Epithelial cell of proximal tubule (primary cell): ENCODE measurements around the gene KCNQ2. TPM values are rescaled to one million over a fixed set of nuclear protein-coding genes. Genes with fewer than 3 reads are reported as not detected.

Experiments
- DNase-seq: peaks from one replicate; pipeline ENCODE4 v3.0.0-alpha.2; 2011; ENCODE audit warnings: low read depth
- H3K4me3 ChIP-seq: 2 replicates; pipeline ENCODE4 v1.5.1; 2011; ENCODE audit warnings: low read depth, mild to moderate bottlenecking, low read length
- CTCF ChIP-seq: conservative IDR thresholded peaks from 2 replicates; pipeline ENCODE4 v1.5.1; 2012; ENCODE audit warnings: low read depth, mild to moderate bottlenecking, low read length
- total RNA-seq: library from RNA; depleted of rRNA; stranded (reverse); fragments of >200 nt; gene quantifications from 2 replicates; pipeline ENCODE4 v1.2.3, GENCODE V29; 2015

The KCNQ2 gene
- total RNA-seq, 1 donor from 2014 or later, result not detected

- no peak for TF ChIP-seq CTCF
- DNase-seq, result no peak
- H3K4me3 ChIP-seq, result no peak overlapping the region
These were observed 84.5 kb downstream of the KCNQ2 start for GRCh38 chr20:63387917-63388316.

GRCh38 chr20:63387393-63387792, 85.1 kb downstream of the KCNQ2 start:
- H3K4me3 ChIP-seq, result no peak overlapping the region
- TF ChIP-seq CTCF, result no peak
- DNase-seq, result no peak

GRCh38 chr20:63386491-63386890, 86.0 kb downstream of the KCNQ2 start:
- no peak overlapping the region for H3K4me3 ChIP-seq
- no peak for TF ChIP-seq CTCF
- no peak for DNase-seq

- no peak overlapping the region for H3K4me3 ChIP-seq
- no peak for TF ChIP-seq CTCF
- no peak for DNase-seq
These were observed 86.6 kb downstream of the KCNQ2 start for GRCh38 chr20:63385819-63386218.

GRCh38 chr20:63384336-63384735, 88.1 kb downstream of the KCNQ2 start:
- no peak for TF ChIP-seq CTCF
- DNase-seq, result no peak
- H3K4me3 ChIP-seq, result no peak overlapping the region

- no peak for TF ChIP-seq CTCF
- no peak overlapping the region for H3K4me3 ChIP-seq
- DNase-seq, result no peak
These were observed 88.9 kb downstream of the KCNQ2 start for GRCh38 chr20:63383556-63383955.

GRCh38 chr20:63382551-63383300, 89.7 kb downstream of the KCNQ2 start:
- no peak for DNase-seq
- H3K4me3 ChIP-seq, result no peak overlapping the region
- no peak for TF ChIP-seq CTCF
